ENCODE results near the gene PPP1R14B. TPM values are rescaled to one million over a fixed set of nuclear protein-coding genes. Genes with fewer than 3 reads are reported as not detected.

Gene PPP1R14B
- total and polyA plus RNA-seq, 2 donors (not counting 3 experiments of a cell fraction or from before 2014, with no cell fraction given): 308 to 431 TPM

DNA sequence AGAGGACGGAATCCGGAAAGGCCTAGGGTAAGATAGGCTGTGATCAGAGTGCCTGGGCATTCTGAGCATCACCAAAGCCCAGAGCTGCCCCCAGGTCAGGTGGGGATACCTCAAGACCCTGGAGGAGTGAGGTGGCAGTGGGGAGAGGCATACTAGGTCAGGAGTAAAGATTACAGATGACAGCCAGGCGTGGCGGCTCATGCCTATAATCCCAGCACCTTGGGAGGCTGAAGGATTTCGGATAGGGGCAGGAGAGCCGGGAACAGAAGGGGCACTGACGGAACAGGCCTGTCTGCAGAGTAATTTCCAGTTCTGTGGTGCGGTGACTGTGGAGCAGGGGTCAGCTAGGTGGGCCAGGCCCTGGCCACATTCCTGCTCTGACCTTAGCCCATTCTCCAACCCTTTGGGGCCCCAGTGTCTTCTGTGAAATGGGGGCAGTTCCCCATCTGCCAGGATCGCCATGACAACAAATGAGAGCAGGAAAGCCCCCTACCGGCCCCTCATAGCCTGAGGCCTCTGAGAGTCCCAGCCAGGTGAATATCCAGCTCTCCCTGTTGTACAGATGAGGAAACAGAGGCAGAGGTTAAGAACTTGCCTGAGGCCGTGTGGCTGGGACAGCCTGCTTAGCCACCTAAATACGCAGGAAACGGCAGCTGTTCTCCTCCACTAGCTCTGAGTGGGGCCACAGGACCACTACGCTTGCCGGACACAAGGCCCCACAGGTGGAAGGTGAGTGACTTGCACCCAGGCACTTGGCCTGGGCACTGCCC, 28.5 kb upstream of the PPP1R14B start:
- ChIA-PET POLR2A (no interaction called here), CTCF (interaction anchor here (1.3 to 4.4 kb wide), 2 partner anchors 26 to 80 kb away, joined by 3 to 20 read pairs; partner anchors contain the start of gene CATSPERZ)
- peaks cover 2 to 16% of the 10 kb centered on the region in 2 experiments for H3K36me3 ChIP-seq (ENCODE audit: control insufficient read depth in 2 of 2, extremely low read depth in 1 of 2, insufficient read depth in 2 of 2, low read length in 2 of 2)
- no peak overlapping the region for H3K4me2 ChIP-seq (ENCODE audit: insufficient read depth, low read length)
- peaks cover 4% of the 10 kb centered on the region for H3K4me1 ChIP-seq (ENCODE audit: control insufficient read depth, extremely low read depth, insufficient read depth, low read length)
- no TSS peak for BruUV-seq (replicated peaks)
- TF ChIP-seq, protein P1, sequence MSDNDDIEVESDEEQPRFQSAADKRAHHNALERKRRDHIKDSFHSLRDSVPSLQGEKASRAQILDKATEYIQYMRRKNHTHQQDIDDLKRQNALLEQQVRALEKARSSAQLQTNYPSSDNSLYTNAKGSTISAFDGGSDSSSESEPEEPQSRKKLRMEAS (IDR thresholded peaks at IDR 0.05; ENCODE audit: insufficient read depth, insufficient read length): no peak
- TF ChIP-seq FOS (IDR thresholded peaks at IDR 0.05; ENCODE audit: borderline replicate concordance, insufficient read depth, low read length) (no peak), JUN (IDR thresholded peaks at IDR 0.05; ENCODE audit: borderline replicate concordance, insufficient read depth, insufficient read length, low read depth) (no peak), GATA2 (IDR thresholded peaks at IDR 0.05; ENCODE audit: insufficient read depth, insufficient read length, low read depth, low read length) (no peak), POLR2AphosphoS5 (IDR thresholded peaks at IDR 0.05; ENCODE audit: insufficient read depth, low read depth, low read length) (no peak), EZH2 (IDR thresholded peaks at IDR 0.05; ENCODE audit: borderline replicate concordance, low read depth, low read length, severe bottlenecking) (no peak), POLR2A (IDR thresholded peaks at IDR 0.05; ENCODE audit: low read depth, low read length) (no peak), MYC (IDR thresholded peaks at IDR 0.05; ENCODE audit: low read depth, low read length) (no peak)
- TF ChIP-seq, protein P2, sequence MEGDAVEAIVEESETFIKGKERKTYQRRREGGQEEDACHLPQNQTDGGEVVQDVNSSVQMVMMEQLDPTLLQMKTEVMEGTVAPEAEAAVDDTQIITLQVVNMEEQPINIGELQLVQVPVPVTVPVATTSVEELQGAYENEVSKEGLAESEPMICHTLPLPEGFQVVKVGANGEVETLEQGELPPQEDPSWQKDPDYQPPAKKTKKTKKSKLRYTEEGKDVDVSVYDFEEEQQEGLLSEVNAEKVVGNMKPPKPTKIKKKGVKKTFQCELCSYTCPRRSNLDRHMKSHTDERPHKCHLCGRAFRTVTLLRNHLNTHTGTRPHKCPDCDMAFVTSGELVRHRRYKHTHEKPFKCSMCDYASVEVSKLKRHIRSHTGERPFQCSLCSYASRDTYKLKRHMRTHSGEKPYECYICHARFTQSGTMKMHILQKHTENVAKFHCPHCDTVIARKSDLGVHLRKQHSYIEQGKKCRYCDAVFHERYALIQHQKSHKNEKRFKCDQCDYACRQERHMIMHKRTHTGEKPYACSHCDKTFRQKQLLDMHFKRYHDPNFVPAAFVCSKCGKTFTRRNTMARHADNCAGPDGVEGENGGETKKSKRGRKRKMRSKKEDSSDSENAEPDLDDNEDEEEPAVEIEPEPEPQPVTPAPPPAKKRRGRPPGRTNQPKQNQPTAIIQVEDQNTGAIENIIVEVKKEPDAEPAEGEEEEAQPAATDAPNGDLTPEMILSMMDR (IDR thresholded peaks at IDR 0.05; ENCODE audit: extremely low read depth in 1 of 2, insufficient read depth in 1 of 2, low read depth in 1 of 2, low read length in 2 of 2): no peak
- intact Hi-C loops (cut with micrococcal nuclease): no loop called here
- no peak overlapping the region for H3K9ac ChIP-seq (replicated peaks; ENCODE audit: extremely low read depth, insufficient read depth, low read length)
- H3K9me1 ChIP-seq (replicated peaks; ENCODE audit: control insufficient read depth, extremely low read depth, insufficient read depth, low read length): no peaks in the 10 kb centered on the region
- no peak overlapping the region for H3K4me3 ChIP-seq (replicated peaks in 1 of 3; ENCODE audit: insufficient read depth in 1 of 3, low read depth in 1 of 3, low read length in 3 of 3)
- no peak overlapping the region for H2AFZ ChIP-seq (ENCODE audit: low read depth, low read length)
- FAIRE-seq (no peak), DNase-seq (ENCODE audit: low read depth, low spot score) (no peak)
- H3K27me3 ChIP-seq (ENCODE audit: control insufficient read depth in 2 of 2, insufficient read depth in 2 of 2, low read length in 2 of 2): no peaks in the 10 kb centered on the region
- H3K27ac ChIP-seq (ENCODE audit: insufficient read depth, low read depth, low read length): no peak overlapping the region
- H4K20me1 ChIP-seq (replicated peaks; ENCODE audit: control insufficient read depth, extremely low read depth, insufficient read depth, low read length): no peaks in the 10 kb centered on the region
- no peaks in the 10 kb centered on the region for H3K9me3 ChIP-seq (replicated peaks; ENCODE audit: control insufficient read depth, insufficient read depth, low read length)
- no peaks in the 10 kb centered on the region for H3K79me2 ChIP-seq (ENCODE audit: control insufficient read depth, insufficient read depth, low read length)
- dilution Hi-C loops (cut with MboI; ENCODE audit: extremely low pct_ligation_motif_present, low sequenced_read_pairs): no loop called here
